ENCODE results near the gene RFESD. TPM values are rescaled to one million over a fixed set of nuclear protein-coding genes. Genes with fewer than 3 reads are reported as not detected.
"Not testable (repeated sequence)": the region's sequence is repeated elsewhere in the genome, so short reads cannot be mapped to it uniquely, and the experiment has no call there.

The RFESD gene
- total RNA-seq, 1 donor from 2014 or later: 1.7 TPM

DNA sequence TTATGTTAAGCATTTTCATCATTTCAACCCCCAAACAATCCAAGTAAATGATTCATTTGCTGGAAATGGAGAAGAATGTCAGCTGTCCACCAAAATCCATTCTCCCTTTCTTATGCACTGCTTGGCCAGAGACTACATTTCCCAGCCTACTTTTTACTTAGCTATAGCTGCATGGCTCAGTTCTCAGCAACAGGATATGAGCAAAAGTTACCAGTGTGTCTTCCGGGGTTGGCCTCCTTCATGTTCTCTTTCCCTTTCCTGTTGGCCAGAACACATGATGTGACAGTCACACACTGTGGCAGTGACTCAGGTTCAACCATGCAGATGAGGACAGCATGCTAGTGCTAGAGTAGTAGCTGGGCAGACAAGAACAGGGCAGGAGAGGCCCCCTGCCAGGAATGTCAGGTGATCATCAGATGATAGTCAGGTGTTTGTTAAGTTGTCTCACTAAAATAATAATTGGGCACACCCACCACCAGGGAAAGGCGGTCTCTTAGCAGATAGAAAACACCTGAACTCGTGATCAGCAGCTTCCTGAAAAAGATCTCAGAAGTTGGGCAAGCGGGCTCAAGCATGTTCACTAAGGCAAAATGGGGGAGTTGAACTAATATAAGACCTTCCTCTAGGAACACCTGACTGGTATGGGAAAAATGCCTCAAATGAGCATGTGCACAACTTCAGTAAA, 14.4 kb upstream of the RFESD start:
- H3K27ac Mint-ChIP-seq (ENCODE audit: unreplicated experiment): no peak overlapping the region
- peaks cover 5% of the 10 kb centered on the region for H3K9me3 Mint-ChIP-seq (ENCODE audit: unreplicated experiment)
- H3K27me3 Mint-ChIP-seq (ENCODE audit: unreplicated experiment): peaks cover 4% of the 10 kb centered on the region
- DNase-seq (ENCODE audit: extremely low spot score, unreplicated experiment): no peak
- no peak overlapping the region for H3K4me3 Mint-ChIP-seq (ENCODE audit: unreplicated experiment)
- peaks cover 16% of the 10 kb centered on the region for H3K4me1 Mint-ChIP-seq (ENCODE audit: unreplicated experiment)
- TF ChIP-seq, protein P1, sequence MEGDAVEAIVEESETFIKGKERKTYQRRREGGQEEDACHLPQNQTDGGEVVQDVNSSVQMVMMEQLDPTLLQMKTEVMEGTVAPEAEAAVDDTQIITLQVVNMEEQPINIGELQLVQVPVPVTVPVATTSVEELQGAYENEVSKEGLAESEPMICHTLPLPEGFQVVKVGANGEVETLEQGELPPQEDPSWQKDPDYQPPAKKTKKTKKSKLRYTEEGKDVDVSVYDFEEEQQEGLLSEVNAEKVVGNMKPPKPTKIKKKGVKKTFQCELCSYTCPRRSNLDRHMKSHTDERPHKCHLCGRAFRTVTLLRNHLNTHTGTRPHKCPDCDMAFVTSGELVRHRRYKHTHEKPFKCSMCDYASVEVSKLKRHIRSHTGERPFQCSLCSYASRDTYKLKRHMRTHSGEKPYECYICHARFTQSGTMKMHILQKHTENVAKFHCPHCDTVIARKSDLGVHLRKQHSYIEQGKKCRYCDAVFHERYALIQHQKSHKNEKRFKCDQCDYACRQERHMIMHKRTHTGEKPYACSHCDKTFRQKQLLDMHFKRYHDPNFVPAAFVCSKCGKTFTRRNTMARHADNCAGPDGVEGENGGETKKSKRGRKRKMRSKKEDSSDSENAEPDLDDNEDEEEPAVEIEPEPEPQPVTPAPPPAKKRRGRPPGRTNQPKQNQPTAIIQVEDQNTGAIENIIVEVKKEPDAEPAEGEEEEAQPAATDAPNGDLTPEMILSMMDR (IDR thresholded peaks at IDR 0.05): no peak
- no peaks in the 10 kb centered on the region for H3K36me3 Mint-ChIP-seq (ENCODE audit: unreplicated experiment)

DNA sequence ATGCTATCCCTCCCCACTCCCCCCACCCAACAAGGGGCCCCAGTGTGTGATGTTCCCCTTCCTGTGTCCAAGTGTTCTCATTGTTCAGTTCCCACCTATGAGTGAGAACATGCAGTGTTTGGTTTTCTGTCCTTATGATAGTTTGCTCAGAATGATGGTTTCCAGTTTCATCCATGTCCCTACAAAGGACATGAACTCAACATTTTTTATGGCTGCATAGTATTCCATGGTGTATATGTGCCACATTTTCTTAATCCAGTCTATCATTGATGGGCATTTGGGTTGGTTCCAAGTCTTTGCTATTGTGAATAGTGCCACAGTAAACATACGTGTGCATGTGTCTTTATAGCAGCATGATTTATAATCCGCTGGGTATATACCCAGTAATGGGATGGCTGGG, 13.6 kb upstream of the RFESD start:
- H3K4me1 Mint-ChIP-seq (ENCODE audit: unreplicated experiment): peaks cover 16% of the 10 kb centered on the region
- H3K36me3 Mint-ChIP-seq (ENCODE audit: unreplicated experiment); H3K27ac Mint-ChIP-seq (ENCODE audit: unreplicated experiment); H3K27me3 Mint-ChIP-seq (ENCODE audit: unreplicated experiment); H3K9me3 Mint-ChIP-seq (ENCODE audit: unreplicated experiment); DNase-seq (ENCODE audit: extremely low spot score, unreplicated experiment); H3K4me3 Mint-ChIP-seq (ENCODE audit: unreplicated experiment): not testable (repeated sequence)

DNA sequence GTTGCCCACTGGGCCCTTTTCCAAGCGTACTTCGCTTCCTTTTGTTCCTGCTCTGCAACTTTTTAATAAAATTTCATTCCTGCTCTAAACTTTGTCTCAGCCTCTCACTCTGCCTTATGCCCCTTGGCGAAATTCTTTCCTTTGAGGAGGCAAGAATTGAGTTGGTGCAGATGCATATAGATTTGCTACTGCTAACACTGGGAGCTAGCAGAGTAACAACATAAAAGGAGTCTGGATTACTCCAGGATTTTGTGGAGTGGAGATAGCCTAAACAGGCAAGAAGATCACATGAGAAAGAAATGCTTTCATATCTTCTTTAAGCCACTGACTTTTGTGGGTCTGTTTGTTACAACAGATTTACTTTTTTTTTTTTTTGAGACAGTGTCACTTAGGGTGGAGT, 12.9 kb upstream of the RFESD start:
- Mint-ChIP-seq H3K4me3 (ENCODE audit: unreplicated experiment) (no peak overlapping the region), H3K36me3 (ENCODE audit: unreplicated experiment) (no peaks in the 10 kb centered on the region), H3K4me1 (ENCODE audit: unreplicated experiment) (peaks cover 16% of the 10 kb centered on the region), H3K9me3 (ENCODE audit: unreplicated experiment) (peaks cover 5% of the 10 kb centered on the region), H3K27ac (ENCODE audit: unreplicated experiment) (no peak overlapping the region), H3K27me3 (ENCODE audit: unreplicated experiment) (peaks cover 11% of the 10 kb centered on the region)
- TF ChIP-seq, protein P1 (IDR thresholded peaks at IDR 0.05): no peak
- DNase-seq (ENCODE audit: extremely low spot score, unreplicated experiment): no peak

DNA sequence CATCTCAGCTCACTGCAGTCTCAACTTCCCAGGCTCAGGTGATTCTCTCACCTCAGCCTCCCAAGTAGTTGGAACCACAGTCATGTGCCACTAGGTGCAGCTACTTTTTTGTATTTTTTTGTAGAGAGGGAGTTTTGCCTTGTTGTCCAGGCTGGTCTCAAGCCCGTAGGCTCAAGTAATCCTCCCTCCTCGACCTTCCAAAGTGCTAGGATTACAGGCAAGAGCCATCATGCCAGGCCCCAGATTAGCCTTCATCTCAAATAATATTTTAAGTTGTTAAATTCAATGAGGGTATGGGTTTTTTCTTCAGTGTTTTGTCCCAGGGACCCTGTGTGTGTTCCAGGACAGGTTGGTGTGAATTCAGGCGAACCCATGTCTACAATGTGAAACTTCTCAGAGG, 12.5 kb upstream of the RFESD start:
- peaks cover 12% of the 10 kb centered on the region for H3K27me3 Mint-ChIP-seq (ENCODE audit: unreplicated experiment)
- no peak for DNase-seq (ENCODE audit: extremely low spot score, unreplicated experiment)
- no peak overlapping the region for H3K4me3 Mint-ChIP-seq (ENCODE audit: unreplicated experiment)
- H3K9me3 Mint-ChIP-seq (ENCODE audit: unreplicated experiment): peaks cover 5% of the 10 kb centered on the region
- H3K4me1 Mint-ChIP-seq (ENCODE audit: unreplicated experiment): peaks cover 16% of the 10 kb centered on the region
- no peak overlapping the region for H3K27ac Mint-ChIP-seq (ENCODE audit: unreplicated experiment)
- H3K36me3 Mint-ChIP-seq (ENCODE audit: unreplicated experiment): no peaks in the 10 kb centered on the region
- TF ChIP-seq, protein P1 (IDR thresholded peaks at IDR 0.05): no peak

DNA sequence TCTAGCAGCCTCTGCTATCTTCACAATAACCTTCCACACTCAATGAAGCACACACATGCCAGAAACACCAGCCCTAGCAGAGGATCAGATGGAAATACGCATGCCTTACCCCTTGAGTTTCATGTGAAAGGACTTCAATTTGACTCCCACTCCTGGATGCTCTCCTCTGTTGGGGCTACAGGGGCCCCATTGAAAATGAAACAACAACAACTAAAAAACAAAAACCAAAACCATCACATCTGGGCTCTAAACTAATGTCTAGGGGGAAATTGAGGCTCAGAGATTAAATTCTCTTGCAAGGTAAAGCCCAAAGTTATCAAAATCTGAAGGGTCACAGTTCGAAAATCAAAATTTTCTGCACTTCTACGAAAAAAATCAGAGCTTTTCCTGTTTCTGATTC, 7.9 kb upstream of the RFESD start:
- peaks cover 12% of the 10 kb centered on the region for H3K27me3 Mint-ChIP-seq (ENCODE audit: unreplicated experiment)
- no peaks in the 10 kb centered on the region for H3K9me3 Mint-ChIP-seq (ENCODE audit: unreplicated experiment)
- TF ChIP-seq, protein P1 (IDR thresholded peaks at IDR 0.05): no peak
- DNase-seq (ENCODE audit: extremely low spot score, unreplicated experiment): no peak
- no peaks in the 10 kb centered on the region for H3K4me1 Mint-ChIP-seq (ENCODE audit: unreplicated experiment)
- H3K4me3 Mint-ChIP-seq (ENCODE audit: unreplicated experiment): no peak overlapping the region
- no peaks in the 10 kb centered on the region for H3K36me3 Mint-ChIP-seq (ENCODE audit: unreplicated experiment)
- H3K27ac Mint-ChIP-seq (ENCODE audit: unreplicated experiment): no peak overlapping the region

All from osteocyte (in vitro differentiated cells).